NB4 (cell line): ENCODE data around the gene PLXNA2.

Experiments used
- MYC ChIP-seq: IDR thresholded peaks from 2 replicates; pipeline ENCODE4 v1.6.1; 2011; ENCODE audit warnings: low read depth, low read length
- POLR2A ChIP-seq: IDR thresholded peaks from 2 replicates; pipeline ENCODE4 v1.6.1; 2011; ENCODE audit warnings: mild to moderate bottlenecking; ENCODE audit not compliant: insufficient read length; ENCODE audit errors: extremely low read depth
- TF ChIP-seq, protein P1 (sequence below): IDR thresholded peaks from one replicate; pipeline ENCODE4 v1.5.1; 2012; ENCODE audit warnings: low read depth, low read length

GRCh38 chr1:208108646-208109330, 135.4 kb downstream of the PLXNA2 start:
- TF ChIP-seq POLR2A (no peak), MYC (no peak)
- TF ChIP-seq, protein P1, sequence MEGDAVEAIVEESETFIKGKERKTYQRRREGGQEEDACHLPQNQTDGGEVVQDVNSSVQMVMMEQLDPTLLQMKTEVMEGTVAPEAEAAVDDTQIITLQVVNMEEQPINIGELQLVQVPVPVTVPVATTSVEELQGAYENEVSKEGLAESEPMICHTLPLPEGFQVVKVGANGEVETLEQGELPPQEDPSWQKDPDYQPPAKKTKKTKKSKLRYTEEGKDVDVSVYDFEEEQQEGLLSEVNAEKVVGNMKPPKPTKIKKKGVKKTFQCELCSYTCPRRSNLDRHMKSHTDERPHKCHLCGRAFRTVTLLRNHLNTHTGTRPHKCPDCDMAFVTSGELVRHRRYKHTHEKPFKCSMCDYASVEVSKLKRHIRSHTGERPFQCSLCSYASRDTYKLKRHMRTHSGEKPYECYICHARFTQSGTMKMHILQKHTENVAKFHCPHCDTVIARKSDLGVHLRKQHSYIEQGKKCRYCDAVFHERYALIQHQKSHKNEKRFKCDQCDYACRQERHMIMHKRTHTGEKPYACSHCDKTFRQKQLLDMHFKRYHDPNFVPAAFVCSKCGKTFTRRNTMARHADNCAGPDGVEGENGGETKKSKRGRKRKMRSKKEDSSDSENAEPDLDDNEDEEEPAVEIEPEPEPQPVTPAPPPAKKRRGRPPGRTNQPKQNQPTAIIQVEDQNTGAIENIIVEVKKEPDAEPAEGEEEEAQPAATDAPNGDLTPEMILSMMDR: no peak
